HG03571 (cell line): ENCODE data around the gene KRT83.
A peak's percentile ranks its signal among the peaks of the same experiment; 100 is the strongest.
"Not testable (repeated sequence)": the region's sequence is repeated elsewhere in the genome, so short reads cannot be mapped to it uniquely, and the experiment has no call there.

Experiments
- ATAC-seq: cut with Tn5 transposase; IDR thresholded peaks from one replicate; pipeline ENCODE4 v1.9.1; 2021; ENCODE audit not compliant: unreplicated experiment

Gene KRT83

DNA sequence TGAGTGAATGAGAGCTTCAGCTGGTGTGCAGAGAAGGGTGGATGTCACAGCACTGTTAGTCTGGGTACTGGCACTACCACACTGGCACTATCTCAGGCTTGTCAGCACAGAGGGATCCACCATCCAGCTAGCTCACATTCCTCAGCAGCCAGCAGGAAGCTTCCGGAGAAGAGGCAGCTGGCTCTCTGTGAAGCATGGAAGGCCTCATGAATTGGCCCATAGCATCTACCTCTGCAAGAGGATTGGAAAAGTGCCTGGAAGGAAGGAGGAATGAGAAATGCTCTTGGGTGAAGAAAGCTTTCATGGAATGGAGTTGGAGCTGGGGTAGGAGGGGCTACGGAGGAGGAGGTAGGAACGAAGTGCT lies 9.9 kb downstream of the KRT83 start:
- ATAC-seq: no peak

GRCh38 chr12:52310622-52311284 lies 10.4 kb downstream of the KRT83 start:
- ATAC-seq: no peak

DNA sequence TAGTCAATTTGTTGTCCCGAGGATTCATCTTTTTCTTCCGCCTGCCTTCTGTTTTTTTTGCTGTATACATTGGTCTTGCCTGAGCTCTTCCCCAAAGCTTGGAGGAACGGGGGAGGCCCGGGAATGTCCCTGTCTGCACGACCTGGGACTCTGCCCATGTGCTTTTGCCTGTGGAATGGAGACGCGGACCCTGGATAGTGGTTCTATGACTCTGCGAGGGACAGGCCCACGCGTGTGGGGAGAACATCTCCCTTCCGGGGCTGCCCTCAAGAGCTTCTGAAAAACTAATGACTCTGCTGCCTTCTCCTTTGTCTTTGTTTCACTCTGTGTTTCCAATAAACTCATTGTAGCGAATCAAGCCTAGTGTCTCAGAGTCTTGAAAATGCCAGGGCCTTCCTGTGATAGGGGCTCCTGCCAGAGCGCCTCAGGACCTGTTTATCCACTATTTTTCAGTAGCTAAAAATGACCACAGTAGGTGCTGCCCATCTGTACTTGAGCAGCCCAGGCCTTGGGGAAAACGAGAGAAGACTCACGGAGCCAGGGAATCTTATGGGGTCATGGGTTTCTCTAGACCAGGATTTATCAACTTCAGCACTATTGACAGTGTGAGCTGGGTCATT lies 12.3 kb downstream of the KRT83 start:
- no peak for ATAC-seq

GRCh38 chr12:52307836-52308805 lies 13.1 kb downstream of the KRT83 start:
- ATAC-seq: no peak

DNA sequence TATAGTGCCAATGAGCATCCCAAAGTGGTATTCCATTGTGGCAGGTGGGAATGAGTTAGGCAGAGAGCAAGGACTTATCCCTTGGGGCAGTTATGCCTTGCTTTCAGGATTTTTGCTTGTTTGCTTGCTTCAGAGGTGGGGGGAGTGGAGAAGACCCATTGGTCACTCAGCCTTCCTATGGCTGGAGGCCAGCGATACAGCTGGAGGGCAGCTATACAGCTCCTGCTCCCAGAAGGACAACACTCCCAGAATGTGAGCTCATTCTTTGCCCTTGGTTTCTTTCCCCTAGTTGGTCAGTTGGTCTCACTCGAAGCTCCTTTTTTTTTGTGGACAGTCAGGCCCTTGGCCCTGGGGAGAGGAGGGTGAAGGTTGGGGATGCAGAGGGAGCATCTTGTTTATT lies 14.5 kb downstream of the KRT83 start:
- no peak for ATAC-seq

DNA sequence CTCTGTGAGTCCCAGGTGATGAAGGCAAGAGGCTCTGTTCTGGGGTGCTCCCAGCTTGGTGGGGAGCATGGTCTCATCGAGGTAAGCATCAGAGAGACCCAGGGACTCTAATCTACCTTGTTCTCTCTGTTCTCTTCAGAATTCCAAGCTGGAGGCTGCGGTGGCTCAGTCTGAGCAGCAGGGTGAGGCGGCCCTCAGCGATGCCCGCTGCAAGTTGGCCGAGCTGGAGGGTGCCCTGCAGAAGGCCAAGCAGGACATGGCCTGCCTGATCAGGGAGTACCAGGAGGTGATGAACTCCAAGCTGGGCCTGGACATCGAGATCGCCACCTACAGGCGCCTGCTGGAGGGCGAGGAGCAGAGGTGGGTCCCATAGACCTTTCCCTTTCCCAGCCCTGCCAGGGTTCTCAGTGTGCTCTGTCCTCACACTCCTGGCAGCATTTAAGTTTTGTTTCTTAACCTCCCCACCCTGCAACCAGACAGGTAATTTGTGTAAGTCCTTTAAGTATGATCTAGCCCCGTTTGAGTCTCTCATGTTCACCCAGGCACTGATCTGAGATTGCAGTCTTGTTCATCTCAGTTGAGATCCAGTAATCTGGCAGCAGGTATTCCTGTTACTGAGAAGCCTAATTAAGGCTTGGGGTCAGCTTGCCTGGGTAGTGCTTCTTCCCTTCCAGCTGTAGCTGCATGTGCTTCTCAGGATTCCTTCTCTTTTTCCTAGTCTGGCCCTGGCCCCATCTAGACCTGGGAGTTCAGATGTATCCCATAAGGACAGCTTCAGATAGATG lies 15.1 kb downstream of the KRT83 start:
- no peak for ATAC-seq

GRCh38 chr12:52304941-52305411 lies 16.2 kb downstream of the KRT83 start:
- peak; percentile 89 for ATAC-seq

GRCh38 chr12:52302242-52302914 lies 18.8 kb downstream of the KRT83 start:
- not testable (repeated sequence) for ATAC-seq

DNA sequence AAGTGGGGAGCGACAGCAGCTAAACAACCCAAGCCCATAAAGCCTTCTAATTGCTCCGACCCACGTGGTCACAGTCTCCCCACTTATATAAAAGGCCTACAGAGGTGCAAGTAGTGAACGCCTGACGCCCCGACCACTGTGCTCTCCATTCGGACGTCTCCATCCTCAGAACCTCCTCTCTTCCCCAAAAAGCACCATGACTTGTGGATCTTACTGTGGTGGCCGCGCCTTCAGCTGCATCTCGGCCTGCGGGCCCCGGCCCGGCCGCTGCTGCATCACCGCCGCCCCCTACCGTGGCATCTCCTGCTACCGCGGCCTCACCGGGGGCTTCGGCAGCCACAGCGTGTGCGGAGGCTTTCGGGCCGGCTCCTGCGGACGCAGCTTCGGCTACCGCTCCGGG lies 19.5 kb downstream of the KRT83 start:
- not testable (repeated sequence) for ATAC-seq

DNA sequence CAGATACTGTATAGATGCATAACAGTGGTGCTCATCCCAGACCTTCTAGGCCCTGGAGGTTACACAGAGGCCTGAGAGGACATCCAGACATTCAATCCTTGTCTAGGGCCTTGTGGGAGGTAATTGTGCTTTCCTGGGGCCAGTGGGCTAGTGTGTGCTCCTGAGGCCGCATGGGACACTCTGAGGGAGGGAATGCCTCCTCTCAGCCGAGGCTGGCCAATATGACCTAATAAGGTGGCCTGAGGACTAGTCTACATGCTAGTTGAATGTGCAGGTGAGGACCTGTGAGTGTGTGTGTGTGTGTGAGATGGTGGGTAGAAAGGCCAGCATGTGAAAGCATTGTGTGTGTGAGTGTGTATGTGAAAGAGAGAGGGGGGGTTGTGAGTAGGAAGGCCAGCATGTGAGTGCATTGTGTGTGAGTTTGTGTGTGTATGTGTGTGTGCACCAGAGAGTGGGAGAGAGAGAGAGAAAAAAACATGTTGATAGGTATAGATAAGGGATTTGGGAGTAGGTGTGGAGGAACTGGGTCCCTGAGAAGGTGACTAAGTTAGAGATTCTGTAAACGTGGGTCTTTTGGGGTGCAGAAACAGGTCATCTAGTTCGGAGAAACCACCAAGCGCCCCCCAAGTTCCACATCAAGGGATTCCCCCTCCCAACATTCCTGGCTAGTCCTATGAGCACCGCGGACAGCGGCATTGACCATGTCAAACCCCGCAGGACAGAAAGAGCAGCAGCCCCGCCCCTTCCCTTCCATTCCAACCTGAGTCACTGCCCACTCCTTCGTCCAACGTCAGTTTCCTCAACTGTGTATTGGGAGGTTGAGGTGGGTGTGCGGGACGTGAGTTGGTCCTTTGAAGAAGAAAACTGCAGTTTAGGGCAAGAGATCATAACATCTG lies 20.2 kb downstream of the KRT83 start:
- ATAC-seq: no peak

GRCh38 chr12:52298677-52299190 lies 22.5 kb downstream of the KRT83 start:
- ATAC-seq: no peak

- ATAC-seq: no peak
Measured at GRCh38 chr12:52296572-52297215, 24.5 kb downstream of the KRT83 start.

GRCh38 chr12:52295663-52296062 lies 25.5 kb downstream of the KRT83 start:
- ATAC-seq: no peak

- ATAC-seq: no peak
Measured at GRCh38 chr12:52294803-52295202, 26.4 kb downstream of the KRT83 start.

DNA sequence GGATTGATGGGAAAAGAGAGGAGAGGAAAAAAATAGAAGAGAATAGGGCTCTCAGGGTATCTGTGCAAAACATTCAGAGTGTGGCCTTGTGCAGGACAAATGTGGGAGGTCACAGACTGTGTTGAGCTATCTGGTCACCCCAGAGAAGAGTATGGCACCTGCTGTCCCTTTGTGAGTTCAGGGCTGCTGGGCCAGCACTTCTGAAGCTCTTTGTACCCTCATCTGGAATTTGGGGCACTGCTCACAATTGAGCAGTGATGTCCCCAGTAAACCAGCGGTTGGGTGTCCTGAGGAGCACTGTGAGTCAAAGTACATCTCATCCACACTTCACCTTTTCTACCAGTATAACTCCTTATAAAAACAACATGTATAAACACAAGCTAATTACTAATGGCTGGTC lies 27.3 kb downstream of the KRT83 start:
- ATAC-seq: no peak

GRCh38 chr12:52291267-52291935 lies 29.8 kb downstream of the KRT83 start, which contains the start of gene KRT81:
Gene KRT81 (minus strand): TSS chr12:52291534. CDS start chr12:52291465, 69 bp downstream.
- no peak for ATAC-seq

DNA sequence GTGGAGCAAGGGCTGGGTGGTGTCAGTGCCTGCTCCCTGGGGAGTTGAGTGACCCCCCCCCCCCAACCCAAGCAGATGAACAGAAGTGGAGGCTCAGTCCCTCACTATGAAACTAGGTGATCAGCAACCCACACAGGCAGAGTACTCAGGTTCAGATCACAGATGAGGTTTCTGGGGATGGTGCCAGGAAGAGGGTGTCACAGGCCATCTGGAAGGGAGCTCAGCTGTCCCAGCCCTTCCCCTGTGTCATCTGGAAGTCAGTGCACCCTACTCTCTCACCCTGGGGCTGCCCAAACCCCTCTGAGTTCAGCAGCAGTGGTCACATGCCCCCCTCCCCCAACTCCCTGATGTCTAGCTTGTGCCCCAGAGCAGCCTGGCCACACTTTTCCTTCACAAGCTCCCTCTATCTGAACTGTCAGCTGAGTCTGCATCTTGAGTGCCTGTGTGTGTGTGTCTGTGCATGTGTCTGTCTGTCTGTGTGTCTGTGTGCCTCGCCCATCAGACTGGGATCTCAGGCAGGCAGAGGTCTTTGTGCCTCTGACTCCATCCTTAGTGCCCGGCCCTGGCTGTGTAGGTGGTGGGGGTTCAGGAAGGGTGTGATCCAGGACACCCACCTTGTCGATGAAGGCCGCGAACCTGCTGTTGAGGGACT lies 30.6 kb downstream of the KRT83 start:
- ATAC-seq: not testable (repeated sequence)
